ENCODE results near the gene CFAP251.

DNA sequence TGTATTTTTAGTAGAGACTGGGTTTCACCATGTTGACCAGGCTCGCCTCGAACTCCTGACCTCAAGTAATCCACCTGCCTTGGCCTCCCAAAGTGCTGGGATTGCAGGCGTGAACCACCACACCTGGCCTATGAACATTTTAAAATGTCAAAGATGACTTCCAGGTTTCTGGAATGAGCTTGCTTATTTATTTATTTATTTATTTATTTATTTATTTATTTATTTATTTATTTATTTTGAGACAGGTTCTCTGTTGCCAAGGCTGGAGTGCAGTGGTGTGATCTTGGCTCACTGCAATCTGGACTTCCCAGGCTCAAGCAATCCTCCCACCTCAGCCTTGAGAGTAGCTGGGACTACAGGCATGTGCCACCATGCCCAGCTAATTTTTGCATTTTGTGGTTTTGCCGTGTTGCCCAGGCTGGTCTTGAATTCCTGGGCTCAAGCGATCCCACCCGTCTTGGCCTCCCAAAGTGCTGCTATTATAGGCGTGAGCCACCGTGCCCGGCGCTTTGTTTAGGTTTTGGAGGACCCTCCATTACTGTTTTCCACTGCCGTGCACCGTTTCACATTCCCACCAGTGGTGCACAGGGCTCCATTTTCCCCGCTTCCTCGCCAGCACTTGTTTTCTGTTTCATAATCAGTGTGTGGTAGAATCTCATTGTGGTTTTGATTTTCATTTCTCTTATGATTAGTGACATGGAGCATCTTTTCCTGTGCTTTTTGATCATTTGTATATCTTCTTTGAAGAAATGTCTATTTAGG lies 6.4 kb upstream of the CFAP251 start:
- no peak for TF ChIP-seq POLR2A (IDR thresholded peaks at IDR 0.05)
- no peak for TF ChIP-seq CTCF (IDR thresholded peaks at IDR 0.05)
